Kasumi-1 (cell line): ENCODE measurements around the gene DNAH12.
"Not testable (repeated sequence)": the region's sequence is repeated elsewhere in the genome, so short reads cannot be mapped to it uniquely, and the experiment has no call there.

Experiments used
- DNase-seq, 2 experiments: peaks; one replicate each; lab custom pipeline; 2025; lab: John Stamatoyannopoulos, UW

DNAH12 gene

DNA sequence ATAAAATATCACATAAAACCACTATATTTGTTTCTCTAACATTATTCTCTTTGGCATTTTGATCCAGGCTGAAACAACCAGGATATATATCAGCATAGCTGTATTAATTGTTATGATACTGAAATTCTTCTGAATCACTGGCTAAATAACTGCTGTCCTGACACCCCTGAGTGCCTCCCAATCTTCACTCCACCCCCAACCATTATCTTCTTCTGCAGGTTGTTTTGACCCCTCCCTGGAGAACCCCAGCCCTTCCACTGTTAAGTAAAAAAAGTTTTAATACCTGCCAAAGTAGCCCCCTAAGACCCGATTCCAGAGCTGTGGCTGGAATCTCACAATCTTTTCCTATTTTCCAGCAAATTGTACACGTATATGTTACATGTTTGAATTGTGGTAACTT is 124.1 kb downstream of the DNAH12 start:
- no peak for DNase-seq

DNA sequence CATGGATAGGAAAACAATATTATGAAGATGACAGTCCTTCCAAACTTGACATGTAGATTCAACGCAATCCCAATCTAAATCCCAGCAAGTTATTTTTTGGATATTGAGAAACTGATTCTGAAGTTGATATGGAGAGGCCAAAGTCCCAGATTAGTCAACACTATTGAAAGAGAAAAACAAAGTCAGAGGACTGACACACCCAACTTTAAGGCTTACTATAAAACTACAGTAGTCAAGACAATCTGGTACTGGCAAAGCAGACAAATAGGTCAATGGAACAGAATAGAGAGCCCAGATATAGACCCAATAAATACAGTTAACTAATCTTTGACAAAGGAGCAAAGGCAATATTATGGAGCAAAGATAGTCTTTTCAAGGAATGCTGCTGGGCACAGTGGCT is 132.4 kb downstream of the DNAH12 start:
- DNase-seq: no peak

DNA sequence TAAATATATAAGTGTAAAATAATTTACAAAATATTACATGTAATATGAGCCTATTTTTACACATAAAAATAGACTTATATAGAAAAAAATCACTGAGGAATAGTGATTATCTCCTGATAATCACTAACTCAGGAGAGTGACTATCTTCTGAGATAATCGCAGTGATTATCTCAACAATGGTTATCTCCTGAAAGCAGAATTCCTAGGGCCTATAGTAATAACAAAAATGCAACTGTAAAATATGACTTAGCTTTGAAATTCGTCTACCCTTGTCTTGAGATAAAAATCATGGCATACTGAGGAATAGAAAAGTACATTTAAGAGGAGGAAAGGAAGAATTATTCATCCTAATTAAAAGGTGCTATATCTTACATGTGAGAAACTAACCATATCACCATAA is 134.7 kb downstream of the DNAH12 start:
- no peak for DNase-seq

DNA sequence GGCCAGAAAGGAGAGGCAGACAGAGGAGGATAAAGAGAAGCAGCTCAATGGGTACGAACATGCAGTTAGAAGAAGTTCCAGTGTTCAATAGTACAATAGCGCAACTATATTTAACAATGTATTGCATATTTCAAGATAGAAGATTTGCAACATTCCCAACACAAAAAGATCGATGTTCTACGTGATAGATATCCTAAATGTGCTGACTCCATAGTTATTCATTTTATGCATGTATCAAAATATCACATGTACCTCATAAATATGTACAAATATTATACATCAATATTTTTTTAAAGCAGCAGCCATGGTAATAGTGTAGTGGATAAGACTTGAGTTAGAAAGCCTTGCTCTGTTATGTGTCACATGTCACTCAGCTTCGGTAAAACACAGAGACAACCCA is 141.5 kb downstream of the DNAH12 start:
- DNase-seq: no peak

DNA sequence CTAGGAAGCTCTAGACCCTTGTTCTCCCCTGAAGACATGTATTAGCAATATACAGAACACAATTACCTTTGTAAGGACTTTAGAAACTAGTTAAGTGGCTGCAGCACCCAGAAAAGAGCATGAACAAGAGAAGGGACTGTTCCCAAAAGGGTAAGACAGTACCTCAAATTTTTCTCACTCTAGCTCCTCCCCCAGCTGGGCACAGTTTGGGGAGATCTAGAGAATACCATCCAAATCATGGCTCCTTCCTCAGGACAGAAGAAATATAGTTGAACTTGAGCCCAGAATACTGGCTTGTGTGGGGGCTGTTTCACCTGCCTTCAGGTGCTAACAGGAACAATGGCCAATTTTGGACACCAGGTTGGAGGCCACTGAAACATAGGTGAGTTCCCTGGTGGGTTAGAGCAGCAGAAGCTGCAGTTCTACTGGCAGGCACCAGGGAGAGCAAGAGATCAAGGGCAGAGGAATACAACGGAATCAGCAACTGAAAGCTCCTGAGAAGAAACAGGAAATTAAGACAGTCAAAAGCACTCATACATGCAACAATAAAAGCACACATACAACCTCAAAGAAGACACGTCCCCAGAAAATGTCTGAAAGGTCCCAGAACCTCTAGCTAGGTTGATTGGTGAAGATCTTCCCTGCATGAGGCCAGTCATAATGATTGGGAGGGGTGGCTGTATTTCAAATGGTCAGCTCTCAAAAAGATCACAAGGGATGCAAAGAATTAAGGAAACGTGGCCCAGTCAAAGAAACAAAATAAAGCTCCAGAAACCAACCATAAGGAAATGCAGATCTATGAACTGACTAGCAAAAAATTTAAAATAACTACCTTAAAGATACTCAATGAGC is 146.7 kb downstream of the DNAH12 start:
- peak; percentile 88 to 90 for DNase-seq

DNA sequence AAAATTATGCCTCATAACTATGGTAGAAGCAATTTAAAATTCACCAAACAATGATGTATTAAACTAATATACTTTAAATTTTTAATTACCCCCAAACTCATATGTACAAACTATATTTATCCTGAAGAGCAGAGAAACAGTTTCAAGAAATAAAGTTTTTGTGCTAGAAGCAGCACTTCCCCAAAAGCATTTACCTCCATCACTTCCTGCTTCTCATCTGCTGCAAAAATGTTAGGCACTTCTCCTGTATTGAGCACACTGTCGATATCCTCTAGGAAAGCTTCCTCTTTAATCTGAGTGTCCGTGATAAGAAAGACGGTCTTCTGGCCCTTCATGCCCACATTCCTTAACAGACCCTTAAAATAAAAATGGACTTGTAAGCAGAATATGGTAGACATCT is 150.2 kb downstream of the DNAH12 start:
- peak; percentile 38 to 54 for DNase-seq

DNA sequence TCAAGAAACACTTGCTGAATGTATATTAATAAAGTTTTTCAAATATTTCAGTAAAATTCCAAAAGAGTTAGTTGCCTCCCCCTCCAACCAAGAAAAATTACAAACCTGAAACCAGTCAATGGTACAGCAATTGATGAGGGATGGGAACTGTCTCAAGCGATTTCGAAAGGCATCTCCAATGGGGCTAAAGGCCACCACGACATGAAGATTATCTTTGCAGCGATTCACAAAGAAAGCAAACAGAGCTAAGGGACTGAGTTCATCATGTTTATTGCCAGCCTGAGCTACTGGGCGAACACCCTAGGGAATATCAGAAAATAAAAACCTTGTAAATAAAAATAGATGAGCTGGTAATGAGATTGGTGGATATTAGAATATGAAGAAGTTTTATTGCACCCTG is 152.4 kb downstream of the DNAH12 start:
- DNase-seq: no peak

DNA sequence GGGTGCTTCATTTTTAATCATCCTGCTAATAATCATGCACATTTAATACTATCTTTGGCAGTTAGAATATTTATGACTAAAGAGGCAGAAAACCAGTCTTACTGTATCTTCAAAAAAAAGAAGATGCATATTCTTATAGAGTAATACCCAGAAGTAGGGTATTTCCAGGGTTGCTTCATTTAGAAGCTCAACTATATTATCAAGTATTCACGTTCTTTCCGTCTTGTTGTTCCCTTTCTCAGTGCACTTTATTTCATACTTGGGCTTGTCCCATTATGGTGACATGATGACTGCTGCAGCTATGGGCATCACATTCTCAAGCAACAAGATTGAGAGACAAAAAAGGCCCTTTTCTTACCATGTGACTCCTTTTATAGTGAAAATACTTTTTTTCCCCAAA is 154.9 kb downstream of the DNAH12 start:
- DNase-seq: no peak

DNA sequence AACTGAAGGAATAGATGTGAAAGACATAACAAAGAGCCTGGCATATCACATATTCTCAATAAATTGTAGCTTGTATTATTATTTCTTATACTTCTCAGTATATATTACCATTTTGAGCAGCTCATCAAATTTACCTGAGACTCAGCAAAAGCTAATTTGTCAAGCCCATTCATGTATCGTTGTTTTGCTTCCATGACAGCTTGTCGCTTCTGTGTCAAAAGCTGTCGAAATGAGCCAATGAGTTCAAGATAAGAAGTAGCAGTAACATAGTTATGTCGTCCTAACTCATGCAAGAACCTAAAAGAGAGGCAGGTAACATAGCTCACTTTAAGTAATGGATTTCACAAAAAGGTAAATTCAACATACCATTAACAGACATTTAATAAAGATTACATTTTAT is 157.8 kb downstream of the DNAH12 start:
- no peak for DNase-seq

DNA sequence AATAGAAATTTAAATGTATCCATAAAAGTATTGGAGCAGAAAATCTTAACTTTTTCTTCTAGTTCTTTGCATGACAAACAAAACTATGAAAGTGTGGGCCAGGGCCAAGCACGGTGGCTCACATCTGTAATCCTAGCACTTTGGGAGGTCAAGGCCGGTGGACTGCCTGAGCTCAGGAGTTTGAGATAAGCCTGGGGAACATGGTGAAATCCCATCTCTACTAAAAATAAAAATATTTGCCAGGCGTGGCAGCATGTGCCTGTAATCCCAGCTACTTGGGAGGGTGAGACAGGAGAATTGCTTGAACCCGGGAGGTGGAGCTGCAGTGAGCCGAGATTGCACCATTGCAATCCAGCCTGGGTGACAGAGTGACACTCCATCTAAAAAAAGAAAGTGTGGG is 158.6 kb downstream of the DNAH12 start:
- DNase-seq: no peak

DNA sequence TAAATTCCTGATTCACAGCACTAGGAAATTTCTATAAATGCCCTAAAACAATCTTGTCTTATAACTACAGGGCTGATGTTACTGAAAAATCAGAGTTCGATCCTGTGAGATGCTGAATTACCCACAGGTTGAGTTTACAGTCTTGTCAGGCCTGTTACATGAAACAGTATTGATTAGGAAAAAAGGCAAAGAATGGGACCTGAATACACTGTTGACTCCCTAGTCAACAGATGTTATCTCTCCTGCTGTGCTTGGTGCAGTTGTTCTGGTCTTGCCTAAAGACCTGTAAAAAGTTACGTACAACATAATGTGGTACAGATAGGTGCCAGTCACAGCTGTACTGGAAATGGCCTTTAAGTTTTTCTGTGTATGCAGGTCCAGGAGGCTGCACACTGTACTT is 160.3 kb downstream of the DNAH12 start:
- no peak for DNase-seq

DNA sequence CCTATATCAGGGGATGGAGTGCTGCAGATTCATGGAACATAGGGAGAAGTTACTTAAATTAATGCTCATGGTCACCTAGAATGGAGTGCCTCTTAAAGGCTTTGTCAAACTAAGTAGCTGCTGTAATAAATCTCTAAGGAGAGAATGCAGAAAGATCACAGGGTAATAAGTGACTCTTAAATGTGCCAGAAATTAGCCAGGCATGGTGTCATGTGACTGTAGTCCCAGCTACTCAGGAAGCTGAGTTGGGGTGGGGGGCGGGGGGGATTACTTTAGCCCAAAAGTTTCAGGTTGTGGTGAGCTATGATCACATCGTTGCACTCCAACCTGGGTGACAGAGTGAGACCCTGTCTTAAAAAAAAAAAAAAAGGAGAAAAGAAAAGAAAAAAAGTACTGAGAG is 160.7 kb downstream of the DNAH12 start:
- DNase-seq: no peak

DNA sequence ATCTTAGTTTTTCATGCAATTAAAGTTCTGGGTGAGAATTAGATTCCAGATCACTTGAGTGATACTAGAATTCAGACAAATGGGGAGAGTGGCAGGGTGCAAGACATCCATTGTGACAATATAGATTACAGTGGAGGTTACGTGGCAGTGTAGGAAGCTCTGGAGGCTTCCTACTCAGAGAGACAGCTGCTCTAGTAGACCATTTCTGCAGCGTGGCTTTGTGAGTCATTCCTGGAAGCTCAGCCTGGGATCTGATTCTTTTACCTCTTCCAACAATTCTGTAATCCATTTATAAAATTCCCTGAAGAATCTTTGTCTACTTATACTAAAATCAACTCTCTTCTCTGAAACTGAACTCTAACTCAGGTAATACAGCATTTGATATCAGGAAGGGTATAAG is 161.2 kb downstream of the DNAH12 start:
- no peak for DNase-seq

DNA sequence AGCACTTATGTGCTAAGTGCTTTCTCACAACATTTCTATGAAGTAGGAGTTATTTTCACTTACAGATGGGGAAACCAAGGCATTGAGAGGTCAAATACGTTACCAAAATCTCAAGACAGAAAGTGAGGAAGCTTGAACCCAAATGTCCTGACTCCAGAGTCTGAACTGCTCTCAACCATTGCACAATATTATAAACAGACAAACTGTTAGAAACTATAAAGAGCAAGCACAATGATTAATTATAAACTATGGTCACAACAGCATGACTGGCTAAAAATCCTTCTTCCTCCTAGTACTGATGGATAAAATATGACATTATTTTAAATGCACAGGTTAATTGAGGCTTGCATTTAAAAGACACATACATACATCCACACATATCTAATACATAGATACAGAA is 173.8 kb downstream of the DNAH12 start:
- DNase-seq: no peak

DNA sequence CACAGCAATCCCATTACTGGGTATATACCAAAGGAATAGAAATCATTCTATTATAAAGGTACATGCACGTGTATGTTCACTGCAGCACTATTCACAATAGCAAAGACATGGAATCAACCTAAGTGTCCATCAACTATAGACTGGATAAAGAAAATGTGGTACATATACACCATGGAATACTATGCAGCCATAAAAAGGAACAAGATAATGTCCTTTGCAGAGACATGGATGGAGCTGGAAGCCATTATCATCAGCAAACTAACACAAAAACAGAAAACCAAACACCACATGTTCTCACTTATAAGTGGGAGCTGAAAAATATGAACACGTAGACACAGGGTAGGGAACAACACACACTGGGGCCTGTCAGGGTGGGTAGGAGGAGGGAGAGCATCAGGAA is 179.1 kb downstream of the DNAH12 start:
- not testable (repeated sequence) for DNase-seq

DNA sequence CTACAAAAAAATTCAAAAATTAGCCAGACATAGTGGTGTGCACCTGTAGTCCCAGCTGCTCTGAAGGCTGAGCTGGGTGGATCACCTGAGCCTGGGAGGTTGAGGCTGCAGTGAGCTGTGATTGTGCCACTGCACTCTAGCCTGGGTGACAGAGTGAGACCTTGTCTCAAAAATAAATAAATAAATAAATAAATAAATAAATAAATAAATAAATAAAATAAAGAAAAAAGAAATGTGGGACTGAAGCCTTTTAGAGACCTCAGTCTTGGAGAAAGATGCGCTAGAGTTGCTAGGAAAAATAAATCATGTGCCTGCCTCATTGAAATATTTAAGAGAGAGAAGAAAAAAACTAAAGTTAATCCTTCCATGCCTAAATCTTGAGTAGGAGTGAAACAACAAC is 187.9 kb downstream of the DNAH12 start:
- not testable (repeated sequence) for DNase-seq

DNA sequence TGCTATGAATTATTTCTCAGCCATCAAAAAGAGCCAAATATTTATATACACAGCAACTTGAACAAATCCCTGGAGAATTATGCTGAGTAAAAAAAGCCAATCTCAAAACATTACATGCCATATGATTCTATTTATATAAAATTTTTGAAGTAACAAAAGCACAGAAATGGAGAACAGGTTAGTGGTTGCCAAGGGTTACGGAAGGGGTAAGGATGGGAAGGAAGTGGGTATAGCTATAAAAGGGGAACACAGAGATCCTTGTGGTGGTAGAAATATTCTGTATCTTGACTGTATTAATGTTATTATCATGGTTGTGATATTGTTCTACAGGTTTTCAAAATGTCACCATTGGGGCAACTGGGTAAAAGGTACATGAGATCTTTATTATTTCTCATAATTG is 189.4 kb downstream of the DNAH12 start:
- DNase-seq: peak; percentile 64 to 83

DNA sequence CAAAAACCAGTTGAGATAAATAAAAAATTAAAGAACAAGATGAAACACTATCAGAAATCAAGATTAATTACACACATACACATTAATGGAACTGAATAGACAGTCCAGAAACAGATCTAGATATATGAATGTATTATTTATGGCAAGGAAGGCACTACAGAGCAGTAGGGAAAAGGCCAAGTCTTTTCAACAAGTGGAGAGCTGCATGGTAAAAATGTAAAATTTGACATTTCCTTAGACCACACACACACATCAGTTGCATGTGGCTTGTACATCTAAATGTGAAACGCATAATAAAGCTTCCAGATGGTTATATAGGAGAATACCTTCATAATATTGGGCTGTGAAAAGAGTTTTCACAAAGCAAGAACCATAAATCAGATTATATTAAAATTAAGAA is 193.9 kb downstream of the DNAH12 start:
- no peak for DNase-seq

DNA sequence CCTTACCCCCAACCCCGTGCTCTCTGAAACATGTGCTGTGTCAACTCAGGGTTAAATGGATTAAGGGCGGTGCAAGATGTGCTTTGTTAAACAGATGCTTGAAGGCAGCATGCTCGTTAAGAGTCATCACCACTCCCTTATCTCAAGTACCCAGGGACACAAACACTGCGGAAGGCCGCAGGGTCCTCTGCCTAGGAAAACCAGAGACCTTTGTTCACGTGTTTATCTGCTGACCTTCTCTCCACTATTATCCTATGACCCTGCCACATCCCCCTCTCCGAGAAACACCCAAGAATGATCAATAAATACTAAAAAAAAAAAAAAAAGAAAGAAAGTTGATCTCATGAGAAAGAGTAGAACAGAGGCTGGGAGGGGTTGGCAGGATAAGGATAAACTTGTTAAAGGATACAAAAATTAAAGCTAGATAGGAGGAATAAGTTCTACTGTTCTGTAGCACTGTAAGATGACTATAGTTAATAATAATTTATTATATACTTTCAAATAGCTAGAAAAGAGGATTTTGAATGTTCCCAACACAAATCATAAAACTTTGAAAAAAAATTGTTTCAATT is 205.0 kb downstream of the DNAH12 start:
- not testable (repeated sequence) for DNase-seq

DNA sequence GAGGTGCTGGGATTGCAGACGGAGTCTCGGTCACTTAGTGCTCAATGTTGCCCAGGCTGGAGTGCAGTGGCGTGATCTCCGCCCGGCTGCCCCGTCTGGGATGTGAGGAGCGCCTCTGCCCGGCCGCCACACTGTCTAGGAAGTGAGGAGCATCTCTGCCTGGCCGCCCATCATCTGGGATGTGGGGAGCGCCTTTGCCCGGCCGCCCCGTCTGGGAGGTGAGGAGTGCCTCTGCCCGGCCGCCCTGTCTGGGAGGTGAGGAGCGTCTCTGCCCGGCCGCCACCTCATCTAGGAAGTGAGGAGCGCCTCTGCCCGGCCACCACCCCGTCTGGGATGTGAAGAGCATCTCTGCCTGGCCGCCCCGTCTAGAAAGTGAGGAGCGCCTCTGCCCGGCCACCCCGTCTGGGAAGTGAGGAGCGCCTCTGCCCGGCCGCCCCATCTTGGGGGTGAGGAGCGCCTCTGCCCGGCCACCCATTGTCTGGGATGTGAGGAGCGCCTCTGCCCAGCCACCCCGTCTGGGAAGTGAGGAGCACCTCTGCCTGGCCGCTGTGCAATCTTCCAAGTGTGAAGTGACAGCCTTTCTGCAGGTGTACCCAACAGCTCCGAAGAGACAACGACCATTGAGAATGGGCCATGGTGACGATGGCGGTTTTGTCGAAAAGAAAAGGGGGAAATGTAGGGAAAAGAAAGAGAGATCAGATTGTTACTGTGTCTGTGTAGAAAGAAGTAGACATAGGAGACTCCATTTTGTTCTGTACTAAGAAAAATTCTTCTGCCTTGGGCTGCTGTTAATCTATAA is 205.7 kb downstream of the DNAH12 start:
- DNase-seq: not testable (repeated sequence)

DNA sequence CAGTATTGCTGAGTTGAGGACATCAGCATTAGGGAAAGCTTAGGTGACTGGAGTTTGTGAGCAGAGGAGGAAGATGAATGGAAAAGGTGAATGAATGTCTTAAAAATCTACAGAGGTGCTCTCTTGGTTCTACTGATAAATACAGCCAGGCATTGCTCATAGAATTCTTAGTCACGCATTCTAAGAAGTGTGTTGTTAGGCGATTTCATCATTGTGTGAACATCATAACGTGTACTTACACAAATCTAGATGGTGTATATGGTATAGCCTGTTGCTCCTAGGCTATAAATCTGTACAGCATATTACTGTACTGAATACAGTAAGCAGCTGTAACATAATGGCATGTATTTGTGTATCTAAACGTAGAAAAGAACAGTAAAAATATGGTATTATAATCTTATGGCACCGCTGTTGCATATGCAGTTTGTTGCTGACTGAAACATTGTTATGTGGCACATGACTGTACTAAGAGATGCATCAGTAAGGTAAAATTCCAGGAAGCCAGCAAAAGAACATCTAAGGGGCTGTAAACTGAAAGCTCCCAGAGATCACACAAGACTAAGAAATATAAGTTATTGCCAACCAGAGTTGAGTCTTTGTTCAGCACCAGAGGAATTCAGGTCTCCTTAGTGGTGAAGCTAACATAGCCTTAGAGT is 208.7 kb downstream of the DNAH12 start:
- no peak for DNase-seq

DNA sequence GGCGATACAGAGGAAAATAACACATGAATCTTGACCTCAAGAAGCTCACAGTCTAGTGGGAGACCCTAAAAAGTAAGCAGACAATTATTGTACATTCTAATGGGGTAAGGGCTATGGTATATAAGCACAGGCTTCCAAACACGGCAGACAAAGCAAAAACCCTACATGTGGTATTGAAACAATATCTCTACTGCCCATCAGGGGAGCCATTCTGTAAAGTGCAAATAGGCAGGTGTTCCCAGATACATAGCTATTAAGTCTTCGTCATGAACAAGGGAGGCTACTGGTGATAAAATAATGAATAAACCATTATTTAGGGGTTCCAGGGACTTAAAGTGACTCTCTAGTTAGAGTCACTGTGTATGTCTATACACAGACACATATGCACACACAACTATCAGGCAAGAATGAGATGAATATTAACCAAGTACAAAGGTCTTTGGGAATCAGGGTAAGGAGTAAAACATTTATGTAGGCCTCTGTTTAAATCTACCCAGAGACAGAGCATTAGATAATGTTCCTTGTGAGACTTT is 213.0 kb downstream of the DNAH12 start:
- DNase-seq: peak in 1 of 2 experiments; percentile 2
